Measurements from ENCODE around the gene ADAMTSL3.

DNA sequence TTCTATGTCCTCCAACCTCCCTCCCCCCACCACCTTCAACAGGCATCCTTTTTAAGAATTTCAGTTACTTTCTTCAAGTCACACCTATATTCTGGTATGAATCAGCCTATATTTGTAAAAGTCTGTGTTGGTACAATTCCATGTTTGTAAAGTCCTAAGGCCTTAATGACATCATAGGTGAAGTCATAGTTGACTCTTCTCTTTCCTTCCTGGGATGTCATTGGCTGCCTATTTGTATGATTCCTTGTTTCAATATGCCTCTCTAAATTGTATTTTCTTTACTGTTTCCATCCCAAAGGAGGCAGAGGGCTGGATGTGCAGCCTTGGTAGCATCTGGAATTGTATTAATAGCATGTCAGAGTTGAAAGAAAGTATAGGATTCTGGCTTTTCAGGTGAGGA is 56.5 kb downstream of the ADAMTSL3 start:
- TF ChIP-seq, protein P1, sequence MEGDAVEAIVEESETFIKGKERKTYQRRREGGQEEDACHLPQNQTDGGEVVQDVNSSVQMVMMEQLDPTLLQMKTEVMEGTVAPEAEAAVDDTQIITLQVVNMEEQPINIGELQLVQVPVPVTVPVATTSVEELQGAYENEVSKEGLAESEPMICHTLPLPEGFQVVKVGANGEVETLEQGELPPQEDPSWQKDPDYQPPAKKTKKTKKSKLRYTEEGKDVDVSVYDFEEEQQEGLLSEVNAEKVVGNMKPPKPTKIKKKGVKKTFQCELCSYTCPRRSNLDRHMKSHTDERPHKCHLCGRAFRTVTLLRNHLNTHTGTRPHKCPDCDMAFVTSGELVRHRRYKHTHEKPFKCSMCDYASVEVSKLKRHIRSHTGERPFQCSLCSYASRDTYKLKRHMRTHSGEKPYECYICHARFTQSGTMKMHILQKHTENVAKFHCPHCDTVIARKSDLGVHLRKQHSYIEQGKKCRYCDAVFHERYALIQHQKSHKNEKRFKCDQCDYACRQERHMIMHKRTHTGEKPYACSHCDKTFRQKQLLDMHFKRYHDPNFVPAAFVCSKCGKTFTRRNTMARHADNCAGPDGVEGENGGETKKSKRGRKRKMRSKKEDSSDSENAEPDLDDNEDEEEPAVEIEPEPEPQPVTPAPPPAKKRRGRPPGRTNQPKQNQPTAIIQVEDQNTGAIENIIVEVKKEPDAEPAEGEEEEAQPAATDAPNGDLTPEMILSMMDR (conservative IDR thresholded peaks at IDR 0.05; ENCODE audit: low read length), result no peak
- TF ChIP-seq EZH2phosphoT487 (IDR thresholded peaks at IDR 0.05; ENCODE audit: borderline replicate concordance), result no peak
